DND-41 (cell line): ENCODE data around the gene PYGO1.

Experiments
- EZH2 ChIP-seq: IDR thresholded peaks from 3 replicates; pipeline ENCODE4 v1.6.1; 2012; ENCODE audit warnings: borderline replicate concordance, low read depth, mild to moderate bottlenecking, moderate library complexity, low read length, inconsistent platforms; ENCODE audit not compliant: severe bottlenecking
- TF ChIP-seq, protein P1 (sequence below): IDR thresholded peaks from 2 replicates; pipeline ENCODE4 v1.5.1; 2012; ENCODE audit warnings: borderline replicate concordance, low read length, moderate library complexity, mild to moderate bottlenecking; ENCODE audit not compliant: poor library complexity, severe bottlenecking; ENCODE audit errors: extremely low read depth

DNA sequence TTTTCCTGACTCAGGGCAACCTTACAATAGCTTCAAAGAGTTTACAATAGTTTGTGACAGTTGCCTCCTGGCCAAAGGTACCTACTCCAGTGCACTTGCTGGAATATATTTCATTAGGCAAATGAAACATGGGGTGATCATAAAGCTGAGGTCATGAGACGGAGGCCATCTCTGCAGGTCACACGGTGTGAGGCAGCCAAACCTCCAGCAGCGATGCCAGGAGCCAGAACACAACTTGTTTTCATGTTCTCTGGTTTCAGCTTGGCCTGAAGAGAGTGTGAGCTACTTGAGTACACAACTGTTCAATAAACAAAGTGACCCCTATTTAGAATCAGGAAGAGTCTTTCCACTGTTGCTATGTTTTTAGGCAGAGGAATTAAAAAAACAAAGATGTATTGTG lies 42.7 kb upstream of the PYGO1 start:
- TF ChIP-seq EZH2: no peak
- TF ChIP-seq, protein P1, sequence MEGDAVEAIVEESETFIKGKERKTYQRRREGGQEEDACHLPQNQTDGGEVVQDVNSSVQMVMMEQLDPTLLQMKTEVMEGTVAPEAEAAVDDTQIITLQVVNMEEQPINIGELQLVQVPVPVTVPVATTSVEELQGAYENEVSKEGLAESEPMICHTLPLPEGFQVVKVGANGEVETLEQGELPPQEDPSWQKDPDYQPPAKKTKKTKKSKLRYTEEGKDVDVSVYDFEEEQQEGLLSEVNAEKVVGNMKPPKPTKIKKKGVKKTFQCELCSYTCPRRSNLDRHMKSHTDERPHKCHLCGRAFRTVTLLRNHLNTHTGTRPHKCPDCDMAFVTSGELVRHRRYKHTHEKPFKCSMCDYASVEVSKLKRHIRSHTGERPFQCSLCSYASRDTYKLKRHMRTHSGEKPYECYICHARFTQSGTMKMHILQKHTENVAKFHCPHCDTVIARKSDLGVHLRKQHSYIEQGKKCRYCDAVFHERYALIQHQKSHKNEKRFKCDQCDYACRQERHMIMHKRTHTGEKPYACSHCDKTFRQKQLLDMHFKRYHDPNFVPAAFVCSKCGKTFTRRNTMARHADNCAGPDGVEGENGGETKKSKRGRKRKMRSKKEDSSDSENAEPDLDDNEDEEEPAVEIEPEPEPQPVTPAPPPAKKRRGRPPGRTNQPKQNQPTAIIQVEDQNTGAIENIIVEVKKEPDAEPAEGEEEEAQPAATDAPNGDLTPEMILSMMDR: no peak
